Measurements from ENCODE around the gene PODXL2. TPM values are rescaled to one million over a fixed set of nuclear protein-coding genes. Genes with fewer than 3 reads are reported as not detected.

Gene PODXL2
- total and polyA plus RNA-seq, 12 donors: 11.9 to 52.4 (median 23.8) TPM

GRCh38 chr3:127698691-127699415 lies 69.9 kb downstream of the PODXL2 start:
- TF ChIP-seq, protein P1, sequence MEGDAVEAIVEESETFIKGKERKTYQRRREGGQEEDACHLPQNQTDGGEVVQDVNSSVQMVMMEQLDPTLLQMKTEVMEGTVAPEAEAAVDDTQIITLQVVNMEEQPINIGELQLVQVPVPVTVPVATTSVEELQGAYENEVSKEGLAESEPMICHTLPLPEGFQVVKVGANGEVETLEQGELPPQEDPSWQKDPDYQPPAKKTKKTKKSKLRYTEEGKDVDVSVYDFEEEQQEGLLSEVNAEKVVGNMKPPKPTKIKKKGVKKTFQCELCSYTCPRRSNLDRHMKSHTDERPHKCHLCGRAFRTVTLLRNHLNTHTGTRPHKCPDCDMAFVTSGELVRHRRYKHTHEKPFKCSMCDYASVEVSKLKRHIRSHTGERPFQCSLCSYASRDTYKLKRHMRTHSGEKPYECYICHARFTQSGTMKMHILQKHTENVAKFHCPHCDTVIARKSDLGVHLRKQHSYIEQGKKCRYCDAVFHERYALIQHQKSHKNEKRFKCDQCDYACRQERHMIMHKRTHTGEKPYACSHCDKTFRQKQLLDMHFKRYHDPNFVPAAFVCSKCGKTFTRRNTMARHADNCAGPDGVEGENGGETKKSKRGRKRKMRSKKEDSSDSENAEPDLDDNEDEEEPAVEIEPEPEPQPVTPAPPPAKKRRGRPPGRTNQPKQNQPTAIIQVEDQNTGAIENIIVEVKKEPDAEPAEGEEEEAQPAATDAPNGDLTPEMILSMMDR (IDR thresholded peaks at IDR 0.05): no peak
- TF ChIP-seq POLR2A (IDR thresholded peaks at IDR 0.05): no peak
- Histone ChIP-seq H3K4me3 (no peak overlapping the region), H3K27ac (peak overlapping the region in 4 of 5 donors; percentile 81 to 93 (median 88)), H3K4me1 (replicated peaks in 1 of 2) (peaks cover 56 to 67% of the 10 kb centered on the region in 2 donors), H3K27me3 (no peaks in the 10 kb centered on the region), H3K36me3 (replicated peaks in 1 of 2) (no peaks in the 10 kb centered on the region), H3K9me3 (replicated peaks in 1 of 3) (no peaks in the 10 kb centered on the region)
- peak in 1 of 7 donors; percentile 22 for DNase-seq
- WGBS, 4 donors: 66 to 76% (median 68%) methylated on average over 5 to 6 of the region's 6 CpGs
- intact Hi-C loops (cut with DNase I): loop anchor here in 1 of 2 donors (10.0 kb wide), 1 partner anchor 126 kb away; the partner anchor contains the start of gene MGLL

- intact Hi-C loops (cut with DNase I): loop anchor here in 1 of 2 donors (10.0 kb wide), 1 partner anchor 125 kb away; the partner anchor contains the start of gene MGLL
- no peaks in the 10 kb centered on the region for H3K9me3 ChIP-seq (replicated peaks in 1 of 3)
- H3K36me3 ChIP-seq (replicated peaks in 1 of 2): no peaks in the 10 kb centered on the region
- H3K27ac ChIP-seq: peak overlapping the region; percentile 35 to 93 (median 83)
- 61 to 75% (median 66%) methylated on average over 8 to 9 of the region's 9 CpGs for WGBS, 4 donors
- H3K27me3 ChIP-seq: no peaks in the 10 kb centered on the region
- no peak overlapping the region for H3K4me3 ChIP-seq
- DNase-seq: peak in 6 of 7 donors; percentile 80 to 90 (median 87)
- H3K4me1 ChIP-seq (replicated peaks in 1 of 2): peaks cover 56 to 67% of the 10 kb centered on the region in 2 donors
- TF ChIP-seq, protein P1 (IDR thresholded peaks at IDR 0.05): no peak
Observed at GRCh38 chr3:127699416-127700300, 70.7 kb downstream of the PODXL2 start.

GRCh38 chr3:127700406-127700805 lies 71.4 kb downstream of the PODXL2 start:
- Histone ChIP-seq H3K4me3 (no peak overlapping the region), H3K27ac (peak overlapping the region in 4 of 5 donors; percentile 81 to 93 (median 88)), H3K27me3 (no peaks in the 10 kb centered on the region), H3K9me3 (replicated peaks in 1 of 3) (no peaks in the 10 kb centered on the region), H3K4me1 (replicated peaks in 1 of 2) (peaks cover 56 to 67% of the 10 kb centered on the region in 2 donors), H3K36me3 (replicated peaks in 1 of 2) (no peaks in the 10 kb centered on the region)
- WGBS, 4 donors: 79 to 90% (median 83%) methylated on average over 5 of the region's 5 CpGs
- no peak for TF ChIP-seq POLR2A (IDR thresholded peaks at IDR 0.05)
- TF ChIP-seq, protein P1 (IDR thresholded peaks at IDR 0.05): peak in 1 of 6 experiments; percentile 4
- intact Hi-C loops (cut with DNase I): no loop called here
- DNase-seq: peak in 1 of 7 donors; percentile 15

All from adrenal gland (tissue), 12 donors.